ENCODE results near the gene NLE1. TPM values are rescaled to one million over a fixed set of nuclear protein-coding genes. Genes with fewer than 3 reads are reported as not detected.
"Not testable (repeated sequence)": the region's sequence is repeated elsewhere in the genome, so short reads cannot be mapped to it uniquely, and the experiment has no call there.

The NLE1 gene
- total and polyA plus RNA-seq, 2 experiments from 2014 or later = 6.8 to 18.5 TPM

- WGBS, 2 experiments (ENCODE audit: low coverage in 1 of 2, low lambda C conversion rate in 2 of 2, missing lambda C conversion rate in 2 of 2) = 63 to 65% methylated on average over 8 of the region's 8 CpGs
- H3K27ac ChIP-seq = no peak overlapping the region
- in situ Hi-C loops (cut with MboI) = no loop called here
Measured at GRCh38 chr17:35176897-35177296, 34.8 kb upstream of the NLE1 start.

DNA sequence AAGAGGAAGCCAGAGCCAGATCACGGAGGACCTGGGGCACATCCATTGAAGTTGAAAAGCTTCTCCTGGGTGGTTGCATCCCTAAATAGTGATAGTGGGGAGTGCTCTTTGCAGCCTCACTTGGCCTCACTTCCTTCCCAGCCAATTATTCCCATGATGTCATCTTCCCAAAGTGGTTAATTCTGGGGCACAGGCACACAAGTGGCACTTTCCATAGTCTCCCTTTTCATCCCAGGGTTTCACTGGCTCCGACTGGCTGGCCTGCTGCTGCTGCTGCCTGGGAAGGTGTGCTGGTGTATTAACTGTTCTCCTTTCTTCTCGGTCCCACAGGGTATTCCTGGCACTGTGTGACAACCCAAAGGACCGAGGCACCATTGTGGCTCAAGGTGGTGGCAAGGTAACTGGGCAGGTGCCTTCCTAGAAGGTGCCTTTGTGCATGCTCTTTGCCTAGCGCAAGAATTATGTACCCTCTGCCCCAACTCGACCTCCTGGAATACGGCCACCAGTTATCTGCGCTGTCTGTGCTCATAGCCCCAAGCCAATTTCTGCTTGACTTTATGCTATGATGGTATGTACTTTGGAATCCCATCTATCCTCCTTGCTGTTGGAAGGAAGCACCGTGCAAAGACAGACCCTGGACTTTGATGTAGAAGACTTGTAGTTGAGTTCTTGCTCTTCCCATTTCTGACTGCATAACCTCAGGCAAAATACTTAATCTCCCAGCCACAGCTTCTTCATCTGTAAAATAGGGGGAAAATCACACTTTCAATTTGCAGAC lies 33.7 kb upstream of the NLE1 start:
- Histone ChIP-seq H3K36me3 (ENCODE audit: low read depth) (no peaks in the 10 kb centered on the region), H3K4me1 (ENCODE audit: insufficient read depth) (peaks cover 8% of the 10 kb centered on the region), H4K20me1 (ENCODE audit: insufficient read depth) (no peaks in the 10 kb centered on the region), H3K9me2 (ENCODE audit: insufficient read depth) (no peaks in the 10 kb centered on the region), H2AFZ (no peak overlapping the region), H3K9ac (no peak overlapping the region), H3K4me2 (ENCODE audit: unreplicated experiment) (no peak overlapping the region), H3K79me2 (ENCODE audit: insufficient read depth) (no peaks in the 10 kb centered on the region), H3K27me3 (replicated peaks; ENCODE audit: insufficient read depth) (no peaks in the 10 kb centered on the region), H3K27ac (no peak overlapping the region), H3K9me3 (ENCODE audit: low read depth) (no peaks in the 10 kb centered on the region), H3F3A (ENCODE audit: insufficient read depth) (no peaks in the 10 kb centered on the region), H3K4me3 (no peak overlapping the region)
- TF ChIP-seq EZH2 (IDR thresholded peaks at IDR 0.05; ENCODE audit: insufficient read depth, poor library complexity, severe bottlenecking) = no peak
- TF ChIP-seq EZH2phosphoT487 (IDR thresholded peaks at IDR 0.05; ENCODE audit: insufficient read depth, low read depth) = no peak
- in situ Hi-C loops (cut with MboI) = no loop called here
- no peak for DNase-seq
- 58 to 66% methylated on average over 9 of the region's 9 CpGs for WGBS, 2 experiments (ENCODE audit: low coverage in 1 of 2, low lambda C conversion rate in 2 of 2, missing lambda C conversion rate in 2 of 2)

More at GRCh38 chr17:35176897-35177296, 34.8 kb upstream of the NLE1 start:
- no peak overlapping the region for H3K4me3 ChIP-seq
- no peaks in the 10 kb centered on the region for H3K36me3 ChIP-seq (ENCODE audit: low read depth)
- H4K20me1 ChIP-seq (ENCODE audit: insufficient read depth) = no peaks in the 10 kb centered on the region
- no peak overlapping the region for H2AFZ ChIP-seq
- DNase-seq = no peak
- no peaks in the 10 kb centered on the region for H3K9me2 ChIP-seq (ENCODE audit: insufficient read depth)
- peaks cover 4% of the 10 kb centered on the region; the same call in 1 of the 2 replicates for H3K4me1 ChIP-seq (ENCODE audit: insufficient read depth)
- H3K27me3 ChIP-seq (replicated peaks; ENCODE audit: insufficient read depth) = no peaks in the 10 kb centered on the region
- no peak for TF ChIP-seq EZH2phosphoT487 (IDR thresholded peaks at IDR 0.05; ENCODE audit: insufficient read depth, low read depth)
- TF ChIP-seq EZH2 (IDR thresholded peaks at IDR 0.05; ENCODE audit: insufficient read depth, poor library complexity, severe bottlenecking) = no peak
- no peak overlapping the region for H3K9ac ChIP-seq
- no peaks in the 10 kb centered on the region for H3F3A ChIP-seq (ENCODE audit: insufficient read depth)
- H3K4me2 ChIP-seq (ENCODE audit: unreplicated experiment) = no peak overlapping the region
- H3K79me2 ChIP-seq (ENCODE audit: insufficient read depth) = no peaks in the 10 kb centered on the region
- H3K9me3 ChIP-seq (ENCODE audit: low read depth) = no peaks in the 10 kb centered on the region

- Histone ChIP-seq H2AFZ (no peak overlapping the region), H3K36me3 (ENCODE audit: low read depth) (no peaks in the 10 kb centered on the region), H4K20me1 (ENCODE audit: insufficient read depth) (no peaks in the 10 kb centered on the region), H3F3A (ENCODE audit: insufficient read depth) (no peaks in the 10 kb centered on the region), H3K79me2 (ENCODE audit: insufficient read depth) (no peaks in the 10 kb centered on the region), H3K9me2 (ENCODE audit: insufficient read depth) (no peaks in the 10 kb centered on the region), H3K4me2 (ENCODE audit: unreplicated experiment) (no peak overlapping the region), H3K9ac (no peak overlapping the region), H3K27ac (no peak overlapping the region), H3K9me3 (ENCODE audit: low read depth) (no peaks in the 10 kb centered on the region), H3K27me3 (replicated peaks; ENCODE audit: insufficient read depth) (no peaks in the 10 kb centered on the region), H3K4me1 (ENCODE audit: insufficient read depth) (peaks cover 8% of the 10 kb centered on the region), H3K4me3 (no peak overlapping the region)
- in situ Hi-C loops (cut with MboI) = no loop called here
- TF ChIP-seq EZH2 (IDR thresholded peaks at IDR 0.05; ENCODE audit: insufficient read depth, poor library complexity, severe bottlenecking) (no peak), EZH2phosphoT487 (IDR thresholded peaks at IDR 0.05; ENCODE audit: insufficient read depth, low read depth) (no peak)
- 48 to 50% methylated on average over 2 of the region's 2 CpGs for WGBS, 2 experiments (ENCODE audit: low coverage in 1 of 2, low lambda C conversion rate in 2 of 2, missing lambda C conversion rate in 2 of 2)
- DNase-seq = no peak
Measured at GRCh38 chr17:35174835-35175334, 32.8 kb upstream of the NLE1 start.

DNA sequence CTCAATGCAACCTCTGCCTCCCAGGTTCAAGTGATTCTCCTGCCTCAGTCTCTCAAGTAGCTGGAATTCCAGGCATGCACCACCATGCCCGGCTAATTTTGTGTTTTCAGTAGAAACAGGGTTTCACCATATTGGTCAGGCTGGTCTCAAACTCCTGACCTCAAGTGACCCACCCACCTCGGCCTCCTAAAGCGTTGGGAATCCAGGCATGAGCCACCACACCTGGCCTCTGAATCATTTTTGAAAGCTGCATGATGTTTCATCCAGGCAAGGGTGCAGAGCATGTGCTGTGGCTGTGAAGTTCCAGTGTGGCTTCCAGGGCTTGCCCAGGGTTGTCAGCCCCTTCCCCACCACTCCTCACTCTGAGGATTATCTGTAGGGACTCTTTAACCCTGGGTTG lies 30.2 kb upstream of the NLE1 start:
- H4K20me1 ChIP-seq (ENCODE audit: insufficient read depth); H3F3A ChIP-seq (ENCODE audit: insufficient read depth); in situ Hi-C loops (cut with MboI); H3K4me3 ChIP-seq; H3K9me3 ChIP-seq (ENCODE audit: low read depth); H3K4me2 ChIP-seq (ENCODE audit: unreplicated experiment); H3K9me2 ChIP-seq (ENCODE audit: insufficient read depth); H3K27me3 ChIP-seq (replicated peaks; ENCODE audit: insufficient read depth); H3K36me3 ChIP-seq (ENCODE audit: low read depth); DNase-seq; H3K9ac ChIP-seq; H3K4me1 ChIP-seq (ENCODE audit: insufficient read depth); H3K27ac ChIP-seq; H2AFZ ChIP-seq; H3K79me2 ChIP-seq (ENCODE audit: insufficient read depth): not testable (repeated sequence)
- 24 to 30% methylated on average over 3 of the region's 3 CpGs for WGBS, 2 experiments (ENCODE audit: low coverage in 1 of 2, low lambda C conversion rate in 2 of 2, missing lambda C conversion rate in 2 of 2)

Data from GM23248 (cell line).